ENCODE measurements around the gene CXCL6.

Gene CXCL6

GRCh38 chr4:73843369-73843768, 6.9 kb downstream of the CXCL6 start:
- peak; percentile 31 for DNase-seq

GRCh38 chr4:73844345-73844744, 7.9 kb downstream of the CXCL6 start:
- DNase-seq, result peak; percentile 67

GRCh38 chr4:73844806-73845205, 8.3 kb downstream of the CXCL6 start:
- DNase-seq, result no peak

- DNase-seq, result no peak
Observed at GRCh38 chr4:73847526-73848182, 11.2 kb downstream of the CXCL6 start.

- DNase-seq, result no peak
Observed at GRCh38 chr4:73848183-73848777, 11.8 kb downstream of the CXCL6 start.

GRCh38 chr4:73850261-73850970, 13.9 kb downstream of the CXCL6 start:
- no peak for DNase-seq

- DNase-seq, result no peak
Observed at GRCh38 chr4:73851293-73851692, 14.8 kb downstream of the CXCL6 start.

- no peak for DNase-seq
Observed at GRCh38 chr4:73852771-73853170, 16.3 kb downstream of the CXCL6 start.

GRCh38 chr4:73853246-73853704, 16.8 kb downstream of the CXCL6 start, which contains the start of gene PF4V1:
Gene PF4V1 (plus strand): TSS chr4:73853296. CDS start chr4:73853363, 67 bp downstream.
- DNase-seq, result no peak

- no peak for DNase-seq
Observed at GRCh38 chr4:73853718-73854473, 17.4 kb downstream of the CXCL6 start.

GRCh38 chr4:73855406-73855805, 18.9 kb downstream of the CXCL6 start:
- no peak for DNase-seq

GRCh38 chr4:73856518-73856917, 20.0 kb downstream of the CXCL6 start:
- peak; percentile 53 for DNase-seq

GRCh38 chr4:73859614-73860088, 23.2 kb downstream of the CXCL6 start:
- peak; percentile 51 for DNase-seq

- DNase-seq, result no peak
Observed at GRCh38 chr4:73860181-73860580, 23.7 kb downstream of the CXCL6 start.

- no peak for DNase-seq
Observed at GRCh38 chr4:73860917-73861316, 24.4 kb downstream of the CXCL6 start.

- no peak for DNase-seq
Observed at GRCh38 chr4:73862322-73862721, 25.8 kb downstream of the CXCL6 start.

GRCh38 chr4:73864365-73864764, 27.9 kb downstream of the CXCL6 start:
- no peak for DNase-seq

GRCh38 chr4:73864961-73865360, 28.5 kb downstream of the CXCL6 start:
- DNase-seq, result no peak

GRCh38 chr4:73865431-73866096, 29.1 kb downstream of the CXCL6 start:
- DNase-seq, result no peak

GRCh38 chr4:73866246-73866645, 29.8 kb downstream of the CXCL6 start:
- no peak for DNase-seq

- no peak for DNase-seq
Observed at GRCh38 chr4:73867783-73868182, 31.3 kb downstream of the CXCL6 start.

Measured in fibroblast of skin of abdomen (primary cell).